B cell (primary cell): ENCODE measurements around the gene ARPC2. TPM values are rescaled to one million over a fixed set of nuclear protein-coding genes. Genes with fewer than 3 reads are reported as not detected.
A peak's percentile ranks its signal among the peaks of the same experiment; 100 is the strongest.

ENCODE experiments used
- ATAC-seq: fragments of 200-7000 bp; cut with Tn5 transposase; one replicate; pipeline ENCODE4 v1.10.0; 2021; ENCODE audit warnings: low read depth, mild to moderate bottlenecking, moderate number of reproducible peaks, moderate library complexity
- CTCF ChIA-PET: fragments of 350-600 bp; sonication (Branson Sonifier 250); formaldehyde crosslinking; loops from one replicate; lab custom pipeline; 2021; ENCODE audit warnings: antibody characterized with exemption, inconsistent platforms; lab: Charles Lee
- POLR2A ChIA-PET: fragments of 350-600 bp; sonication (Branson Sonifier 250); formaldehyde crosslinking; loops from one replicate; lab custom pipeline; 2021; ENCODE audit warnings: antibody characterized with exemption; lab: Charles Lee
- DNase-seq: peaks from one replicate; pipeline ENCODE4 v3.0.0; 2013
- H2AFZ ChIP-seq: 2 replicates; pipeline ENCODE4 v1.6.1; 2012; ENCODE audit warnings: mild to moderate bottlenecking, low read depth, low read length; ENCODE audit not compliant: insufficient read depth, poor library complexity, severe bottlenecking
- H3K27ac ChIP-seq, 2 donors: 1 replicate in 1 of 2; 2 replicates in 1 of 2; pipeline ENCODE4 v1.5.1; 2012 to 2013; ENCODE audit warnings: low read length in 2 of 2, mild to moderate bottlenecking in 2 of 2, moderate library complexity in 1 of 2
- H3K27me3 ChIP-seq, 4 experiments: fragments of 200-600 bp in 1 of 4; sonication (generic) in 1 of 4; replicated peaks in 1 of 4; 1 replicate in 2 of 4; 2 replicates in 2 of 4; pipeline versions ENCODE4 v1.6.1 to v1.7.0; 2013 to 2016; ENCODE audit warnings: low read length in 3 of 4, mild to moderate bottlenecking in 2 of 4, mixed read lengths in 1 of 4, moderate library complexity in 1 of 4; ENCODE audit not compliant: insufficient read depth in 4 of 4, control insufficient read depth in 3 of 4; ENCODE audit errors: control extremely low read depth in 1 of 4
- H3K36me3 ChIP-seq, 2 experiments: replicated peaks in 1 of 2; 1 replicate in 1 of 2; 2 replicates in 1 of 2; pipeline versions ENCODE4 v1.6.1 to v1.7.1; 2013; ENCODE audit warnings: low read length in 1 of 2; ENCODE audit not compliant: insufficient read depth in 2 of 2, control insufficient read depth in 1 of 2; ENCODE audit errors: control extremely low read depth in 1 of 2, extremely low read depth in 1 of 2
- H3K4me1 ChIP-seq, 2 donors: fragments of 200-600 bp in 1 of 2; sonication (generic) in 1 of 2; 1 replicate in 1 of 2; 2 replicates in 1 of 2; pipeline versions ENCODE4 v1.5.1 to v1.6.1; 2013 to 2017; ENCODE audit warnings: low read length in 2 of 2; ENCODE audit not compliant: control insufficient read depth in 2 of 2, insufficient read depth in 2 of 2
- H3K4me2 ChIP-seq: replicated peaks from 2 replicates; pipeline ENCODE3; 2012; ENCODE audit warnings: mild to moderate bottlenecking, low read depth, low read length; ENCODE audit not compliant: poor library complexity, severe bottlenecking
- H3K4me3 ChIP-seq, 5 experiments: fragments of 200-600 bp in 1 of 5; sonication (generic) in 1 of 5; 1 replicate in 3 of 5; 2 replicates in 2 of 5; pipeline versions ENCODE4 v1.5.1 to v1.7.0; 2011 to 2016; ENCODE audit warnings: low read length in 4 of 5, mild to moderate bottlenecking in 4 of 5, low read depth in 2 of 5, control low read depth in 1 of 5, moderate library complexity in 1 of 5; ENCODE audit not compliant: insufficient read depth in 1 of 5; ENCODE audit errors: control extremely low read depth in 1 of 5, extremely low read depth in 1 of 5
- H3K79me2 ChIP-seq: fragments of 200-600 bp; sonication (generic); one replicate; pipeline ENCODE4 v1.6.0; 2016; ENCODE audit warnings: low read length; ENCODE audit not compliant: control insufficient read depth, insufficient read depth
- H3K9ac ChIP-seq: fragments of 200-600 bp; sonication (generic); 2 replicates; pipeline ENCODE4 v1.6.1; 2017; ENCODE audit warnings: mild to moderate bottlenecking, low read length, moderate library complexity
- H3K9me3 ChIP-seq, 3 donors: one replicate each; pipeline versions ENCODE4 v1.6.1 to v1.7.1; 2013; ENCODE audit warnings: low read length in 2 of 3; ENCODE audit not compliant: control insufficient read depth in 2 of 3, insufficient read depth in 1 of 3; ENCODE audit errors: control extremely low read depth in 1 of 3
- H4K20me1 ChIP-seq: 2 replicates; pipeline ENCODE4 v1.6.0; 2012; ENCODE audit warnings: mild to moderate bottlenecking, low read length; ENCODE audit not compliant: insufficient read depth, control insufficient read depth, poor library complexity, severe bottlenecking
- H3K27ac Mint-ChIP-seq: one replicate; pipeline ENCODE4 v1.8.0; 2021; ENCODE audit warnings: mixed read lengths
- H3K27me3 Mint-ChIP-seq: one replicate; pipeline ENCODE4 v1.8.0; 2021; ENCODE audit warnings: mixed read lengths
- H3K4me1 Mint-ChIP-seq: one replicate; pipeline ENCODE4 v1.8.0; 2021; ENCODE audit warnings: mixed read lengths
- H3K4me3 Mint-ChIP-seq: one replicate; pipeline ENCODE4 v1.8.0; 2021; ENCODE audit warnings: mixed read lengths
- H3K9me3 Mint-ChIP-seq: one replicate; pipeline ENCODE4 v1.8.0; 2022; ENCODE audit warnings: mixed read lengths; ENCODE audit not compliant: insufficient read depth
- EZH2 ChIP-seq: IDR thresholded peaks from 2 replicates; pipeline ENCODE4 v1.6.1; 2012; ENCODE audit warnings: borderline replicate concordance, low read depth, mild to moderate bottlenecking, moderate library complexity, low read length; ENCODE audit not compliant: insufficient read depth, poor library complexity, severe bottlenecking
- WGBS: methylation state at CpG from one replicate; pipeline ENCODE4 v1.1.5; 2013; ENCODE audit warnings: missing lambda C conversion rate; ENCODE audit not compliant: insufficient coverage; 5-methylcytosine and 5-hydroxymethylcytosine counted together
- intact Hi-C: fragments of 100-400 bp; cut with micrococcal nuclease; formaldehyde crosslinking; loops from one replicate; pipeline ENCODE4 v1.10.0; 2022
- polyA plus RNA-seq: library from polyadenylated mRNA; depleted of rRNA; stranded (reverse); fragments of >200 nt; gene quantifications from 2 replicates; pipeline ENCODE4 v1.2.3, GENCODE V29; 2012
- total RNA-seq, 2 donors: library from RNA; stranded (reverse); fragments of 120-200 nt in 1 of 2; gene quantifications; 1 replicate in 1 of 2; 2 replicates in 1 of 2; pipeline versions ENCODE4 v1.2.3 to v1.2.4, GENCODE V29; 2013 to 2022
- TF ChIP-seq, protein P1 (sequence below): fragments of 200-600 bp; IDR thresholded peaks from one replicate; pipeline ENCODE4 v1.8.0; 2022; ENCODE audit warnings: antibody characterized with exemption, mild to moderate bottlenecking

The ARPC2 gene
- total and polyA plus RNA-seq, 2 donors (not counting 1 experiment from before 2014, with no cell fraction given) = 314 to 343 TPM

DNA sequence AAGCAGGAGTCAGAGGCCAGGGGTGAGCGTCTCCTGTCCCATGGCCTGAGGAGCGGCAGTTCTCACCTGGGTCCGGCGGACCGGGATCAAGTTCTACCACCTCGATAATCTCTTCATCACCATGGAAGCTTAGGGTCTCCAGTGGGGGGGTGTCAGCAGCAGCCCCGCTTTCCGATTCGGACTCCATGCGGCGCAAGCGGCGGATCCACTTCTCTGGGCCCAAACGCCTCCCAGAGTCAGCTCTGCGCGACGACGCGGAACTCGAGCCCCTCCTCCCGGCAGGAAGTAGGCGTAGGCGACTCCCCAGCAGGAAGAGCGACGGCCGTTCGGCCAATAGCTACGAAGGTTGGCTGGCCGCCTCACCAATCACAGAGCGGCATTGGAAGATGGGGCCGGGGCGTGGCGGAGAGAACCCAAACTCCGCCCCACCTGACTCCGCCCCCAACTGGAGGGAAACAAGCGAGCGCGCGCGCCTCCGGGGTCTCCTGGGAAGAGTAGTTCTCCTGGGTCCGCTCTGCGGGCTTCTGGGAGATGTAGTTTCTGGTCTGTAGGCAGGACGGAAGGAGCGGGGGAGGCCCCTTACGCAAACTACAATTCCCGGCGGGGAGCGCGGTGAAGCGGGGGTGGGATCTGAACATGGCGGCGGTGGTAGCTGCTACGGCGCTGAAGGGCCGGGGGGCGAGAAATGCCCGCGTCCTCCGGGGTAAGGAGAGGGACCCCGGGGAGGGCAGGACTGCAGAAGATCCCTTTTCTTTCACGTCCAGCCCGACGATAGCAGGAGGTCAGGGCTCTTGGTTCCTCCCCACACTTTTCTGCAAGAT, 53.1 kb downstream of the ARPC2 start, which contains the start of the genes AAMP and PNKD:
Gene AAMP (minus strand): TSS at position 238 of the 821 bp plus-strand sequence. CDS start 51 bp downstream, at position 187.
Gene PNKD (plus strand): TSS at position 620 of the 821 bp plus-strand sequence. CDS start 17 bp downstream, at position 637.
- peaks cover 59% of the 10 kb centered on the region for H3K4me1 Mint-ChIP-seq
- no peaks in the 10 kb centered on the region for H3K9me3 Mint-ChIP-seq
- ChIA-PET POLR2A (interaction anchor here (1.0 to 2.6 kb wide), 11 partner anchors 11 to 130 kb away, joined by 3 to 25 read pairs (median 6); partner anchors contain the start of genes ARPC2 and CTDSP1), CTCF (interaction anchor here (0.7 to 8.0 kb wide), 12 partner anchors 10 to 125 kb away, joined by 3 to 331 read pairs (median 8); partner anchors contain the start of genes ARPC2, CATIP and TMBIM1)
- peak within 1 kb of the TSS; percentile 84 for H3K4me3 Mint-ChIP-seq
- Histone ChIP-seq H3K27ac (peak within 1 kb of the TSS; percentile 49 to 82), H4K20me1 (peaks cover 34% of the 10 kb centered on the region), H3K4me3 (peak within 1 kb of the TSS; percentile 69 to 99 (median 97)), H3K36me3 (peaks cover 0 to 47% of the 10 kb centered on the region in 2 experiments), H3K9me3 (no peaks in the 10 kb centered on the region), H3K79me2 (peaks cover 47% of the 10 kb centered on the region), H3K9ac (peak within 1 kb of the TSS; percentile 87), H3K27me3 (no peaks in the 10 kb centered on the region), H2AFZ (peak within 1 kb of the TSS; percentile 85), H3K4me2 (peak within 1 kb of the TSS; percentile 91), H3K4me1 (peaks cover 36 to 53% of the 10 kb centered on the region in 2 donors)
- peak; percentile 83 for ATAC-seq
- peak within 1 kb of the TSS; percentile 86 for H3K27ac Mint-ChIP-seq
- intact Hi-C loops = loop anchor here (1.0 to 5.0 kb wide), 9 partner anchors 13 to 1327 kb away; partner anchors contain the start of genes ARPC2, BCS1L, CNOT9 and GMPPA
- H3K27me3 Mint-ChIP-seq = no peaks in the 10 kb centered on the region
- DNase-seq = peak; percentile 100
- WGBS = under 1% methylated on average over 60 of the region's 64 CpGs
- TF ChIP-seq EZH2 = no peak
- TF ChIP-seq, protein P1, sequence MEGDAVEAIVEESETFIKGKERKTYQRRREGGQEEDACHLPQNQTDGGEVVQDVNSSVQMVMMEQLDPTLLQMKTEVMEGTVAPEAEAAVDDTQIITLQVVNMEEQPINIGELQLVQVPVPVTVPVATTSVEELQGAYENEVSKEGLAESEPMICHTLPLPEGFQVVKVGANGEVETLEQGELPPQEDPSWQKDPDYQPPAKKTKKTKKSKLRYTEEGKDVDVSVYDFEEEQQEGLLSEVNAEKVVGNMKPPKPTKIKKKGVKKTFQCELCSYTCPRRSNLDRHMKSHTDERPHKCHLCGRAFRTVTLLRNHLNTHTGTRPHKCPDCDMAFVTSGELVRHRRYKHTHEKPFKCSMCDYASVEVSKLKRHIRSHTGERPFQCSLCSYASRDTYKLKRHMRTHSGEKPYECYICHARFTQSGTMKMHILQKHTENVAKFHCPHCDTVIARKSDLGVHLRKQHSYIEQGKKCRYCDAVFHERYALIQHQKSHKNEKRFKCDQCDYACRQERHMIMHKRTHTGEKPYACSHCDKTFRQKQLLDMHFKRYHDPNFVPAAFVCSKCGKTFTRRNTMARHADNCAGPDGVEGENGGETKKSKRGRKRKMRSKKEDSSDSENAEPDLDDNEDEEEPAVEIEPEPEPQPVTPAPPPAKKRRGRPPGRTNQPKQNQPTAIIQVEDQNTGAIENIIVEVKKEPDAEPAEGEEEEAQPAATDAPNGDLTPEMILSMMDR = no peak
